Fibroblast of mammary gland (primary cell): ENCODE results near the gene KCNMA1.

Experiments used
- DNase-seq: peaks from one replicate; pipeline ENCODE4 v3.0.0-alpha.2; 2010; ENCODE audit warnings: low read depth
- H3K4me3 ChIP-seq: 2 replicates; pipeline ENCODE4 v1.5.1; 2011; ENCODE audit warnings: low read depth, mild to moderate bottlenecking, low read length, moderate library complexity; ENCODE audit not compliant: control insufficient read depth
- TF ChIP-seq, protein P1 (sequence below): conservative IDR thresholded peaks from 2 replicates; pipeline ENCODE4 v1.5.1; 2011; ENCODE audit warnings: low read depth, low read length, inconsistent platforms; ENCODE audit not compliant: control insufficient read depth, insufficient read depth

The KCNMA1 gene

DNA sequence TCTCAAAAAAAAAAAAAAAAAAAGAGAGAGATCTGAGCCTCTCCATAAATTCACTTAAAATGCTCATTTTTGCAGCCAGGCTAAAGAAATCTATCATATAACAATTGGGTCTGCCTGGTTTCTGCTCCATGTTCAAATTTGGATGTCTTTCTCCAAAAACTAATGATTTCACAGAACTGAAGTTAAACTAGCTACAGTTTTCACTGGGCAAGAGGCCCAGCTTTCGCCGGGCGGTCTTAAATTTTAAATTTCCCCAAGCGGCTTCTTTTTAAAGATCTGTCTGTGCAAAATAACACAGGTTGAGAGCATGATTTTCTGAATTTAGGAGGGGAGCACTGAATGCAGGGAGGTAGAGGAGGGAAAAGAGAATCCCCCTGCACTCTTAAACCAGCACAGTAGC, 603.4 kb downstream of the KCNMA1 start:
- TF ChIP-seq, protein P1, sequence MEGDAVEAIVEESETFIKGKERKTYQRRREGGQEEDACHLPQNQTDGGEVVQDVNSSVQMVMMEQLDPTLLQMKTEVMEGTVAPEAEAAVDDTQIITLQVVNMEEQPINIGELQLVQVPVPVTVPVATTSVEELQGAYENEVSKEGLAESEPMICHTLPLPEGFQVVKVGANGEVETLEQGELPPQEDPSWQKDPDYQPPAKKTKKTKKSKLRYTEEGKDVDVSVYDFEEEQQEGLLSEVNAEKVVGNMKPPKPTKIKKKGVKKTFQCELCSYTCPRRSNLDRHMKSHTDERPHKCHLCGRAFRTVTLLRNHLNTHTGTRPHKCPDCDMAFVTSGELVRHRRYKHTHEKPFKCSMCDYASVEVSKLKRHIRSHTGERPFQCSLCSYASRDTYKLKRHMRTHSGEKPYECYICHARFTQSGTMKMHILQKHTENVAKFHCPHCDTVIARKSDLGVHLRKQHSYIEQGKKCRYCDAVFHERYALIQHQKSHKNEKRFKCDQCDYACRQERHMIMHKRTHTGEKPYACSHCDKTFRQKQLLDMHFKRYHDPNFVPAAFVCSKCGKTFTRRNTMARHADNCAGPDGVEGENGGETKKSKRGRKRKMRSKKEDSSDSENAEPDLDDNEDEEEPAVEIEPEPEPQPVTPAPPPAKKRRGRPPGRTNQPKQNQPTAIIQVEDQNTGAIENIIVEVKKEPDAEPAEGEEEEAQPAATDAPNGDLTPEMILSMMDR = no peak
- no peak overlapping the region for H3K4me3 ChIP-seq
- DNase-seq = no peak

GRCh38 chr10:77032188-77032570, 605.4 kb downstream of the KCNMA1 start:
- DNase-seq = no peak
- H3K4me3 ChIP-seq = no peak overlapping the region
- TF ChIP-seq, protein P1 = no peak

DNA sequence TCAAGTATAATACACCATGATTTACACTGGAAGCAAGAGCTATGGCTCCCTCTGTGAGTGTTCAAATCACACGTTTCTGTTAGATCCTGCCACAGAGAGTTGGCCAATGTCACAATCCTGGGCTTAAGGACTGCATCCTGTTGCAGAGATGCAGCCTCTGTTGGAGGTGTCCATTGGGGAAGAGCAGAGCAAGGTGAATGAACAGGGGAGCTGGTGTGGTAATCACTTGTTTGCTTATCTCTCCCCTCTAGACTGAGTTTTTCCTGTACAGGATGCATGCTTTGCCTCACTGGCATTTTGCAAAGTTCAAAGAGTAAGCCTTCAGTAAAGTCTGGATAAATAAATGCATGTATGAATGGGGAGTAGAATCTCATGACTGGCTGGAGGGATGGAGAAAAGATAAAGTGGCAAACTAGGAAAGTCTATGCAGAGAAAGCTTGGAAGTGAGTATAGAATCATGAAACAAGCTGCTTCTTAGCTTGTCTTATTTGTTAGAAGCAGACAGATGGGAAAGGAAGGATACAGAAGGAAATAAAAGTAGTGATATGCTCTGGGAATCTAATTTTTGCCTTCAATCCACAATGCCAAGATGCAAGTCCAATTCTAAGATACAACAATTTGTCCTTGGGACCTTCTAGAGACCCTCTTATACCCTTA, 605.9 kb downstream of the KCNMA1 start:
- TF ChIP-seq, protein P1 = no peak
- DNase-seq = no peak
- H3K4me3 ChIP-seq = no peak overlapping the region

DNA sequence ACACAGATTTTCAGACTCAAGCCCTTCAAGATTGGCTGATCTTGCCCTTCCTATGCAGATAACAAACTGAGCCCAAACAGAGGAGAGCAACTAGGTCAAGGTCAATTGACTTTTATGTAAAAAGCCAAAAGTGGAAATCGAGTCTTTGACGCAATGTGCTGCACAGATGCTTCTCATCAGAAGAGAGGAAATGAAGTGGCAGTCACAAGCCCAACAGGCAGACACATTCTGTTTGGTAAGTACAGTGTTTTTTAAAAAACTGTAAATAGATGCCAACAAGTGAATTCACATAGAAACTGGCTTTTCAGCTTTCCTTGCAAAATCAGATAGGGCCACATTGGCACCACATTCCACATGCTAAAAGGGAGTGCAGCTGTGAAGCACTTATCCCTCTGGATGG, 606.6 kb downstream of the KCNMA1 start:
- TF ChIP-seq, protein P1 = no peak
- no peak overlapping the region for H3K4me3 ChIP-seq
- DNase-seq = no peak

DNA sequence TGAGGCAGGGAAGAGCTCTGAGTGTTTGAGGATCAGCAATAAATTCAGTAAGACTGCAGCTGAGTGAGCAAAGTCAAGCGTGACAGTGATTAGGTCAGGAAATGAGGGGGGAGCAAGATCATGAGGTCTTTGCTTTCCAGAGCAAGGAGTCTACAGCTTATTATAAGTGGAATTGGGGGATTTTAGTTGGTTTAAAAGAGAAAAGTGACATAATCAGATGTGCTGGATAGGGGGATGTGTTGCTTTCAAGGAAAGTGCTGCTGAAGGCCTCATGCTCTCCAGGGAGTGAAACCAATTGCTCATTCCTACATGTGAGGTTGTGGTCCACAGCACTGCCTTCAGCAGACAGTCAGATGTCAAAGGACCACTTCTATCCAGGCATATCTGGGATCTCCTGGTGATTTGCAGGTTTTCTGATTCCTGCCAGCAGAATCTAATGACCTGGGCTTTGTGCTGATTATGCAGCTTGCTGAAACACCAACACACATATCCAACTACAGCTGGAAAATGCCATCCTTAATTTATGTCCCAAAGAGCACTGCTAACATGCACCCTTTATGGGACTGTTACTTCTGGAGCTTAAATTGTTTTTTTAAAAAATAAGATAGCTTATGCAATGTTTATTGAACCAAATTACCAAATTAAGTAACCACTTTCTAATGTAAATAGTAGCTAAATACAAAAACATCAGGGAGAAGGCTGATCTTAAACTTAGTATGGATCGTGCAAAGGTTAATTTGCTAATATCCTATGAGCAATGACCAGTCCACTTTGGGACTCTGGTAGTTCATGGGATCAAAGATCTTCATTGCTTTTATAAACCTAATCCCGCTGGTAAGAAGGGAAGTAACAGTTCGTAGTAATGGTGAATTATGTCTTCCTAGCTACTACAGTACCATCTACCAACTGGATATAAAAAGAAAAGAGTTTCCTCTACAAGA, 607.6 kb downstream of the KCNMA1 start:
- TF ChIP-seq, protein P1 = no peak
- no peak overlapping the region for H3K4me3 ChIP-seq
- DNase-seq = no peak

DNA sequence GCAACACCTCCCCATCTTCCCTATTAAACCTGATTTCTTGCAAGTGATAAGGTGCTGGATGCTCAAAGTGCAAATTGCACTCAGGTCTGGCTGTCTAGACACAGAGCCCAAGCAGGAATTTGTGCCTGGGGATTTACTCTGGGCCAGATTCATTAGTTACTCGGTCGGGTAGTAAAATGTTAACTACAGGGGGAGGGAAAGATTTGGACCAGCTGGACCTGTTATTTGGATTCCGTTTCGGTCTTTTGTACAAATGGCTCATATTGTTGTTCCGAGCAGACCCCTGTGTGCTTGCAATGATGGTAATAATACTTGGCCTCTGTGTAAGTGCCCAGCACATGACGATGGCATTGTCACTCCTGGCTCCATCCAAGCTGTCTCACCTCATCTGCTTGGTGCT, 609.6 kb downstream of the KCNMA1 start:
- TF ChIP-seq, protein P1 = no peak
- no peak overlapping the region for H3K4me3 ChIP-seq
- no peak for DNase-seq
